CD8-positive, alpha-beta memory T cell (primary cell): ENCODE results near the gene CROCC. TPM values are rescaled to one million over a fixed set of nuclear protein-coding genes. Genes with fewer than 3 reads are reported as not detected.

Experiments
- CTCF ChIA-PET: fragments of 350-600 bp; sonication (Branson Sonifier 250); formaldehyde crosslinking; loops from one replicate; lab custom pipeline; 2021; ENCODE audit warnings: antibody characterized with exemption; lab: Charles Lee
- POLR2A ChIA-PET: fragments of 350-600 bp; sonication (Branson Sonifier 250); formaldehyde crosslinking; loops from one replicate; lab custom pipeline; 2021; ENCODE audit warnings: antibody characterized with exemption; lab: Charles Lee
- DNase-seq, 5 donors: peaks; one replicate each; pipeline versions ENCODE4 v3.0.0 to v3.0.0-alpha.2; 2020 to 2022; ENCODE audit warnings: mixed read lengths in 1 of 5
- H3K27ac ChIP-seq: one replicate; pipeline ENCODE4 v1.7.0; 2013; ENCODE audit warnings: low read depth, mild to moderate bottlenecking, low read length, moderate library complexity
- H3K27me3 ChIP-seq: 2 replicates; pipeline ENCODE4 v1.7.0; 2013; ENCODE audit warnings: low read length, mild to moderate bottlenecking; ENCODE audit not compliant: insufficient read depth, poor library complexity, severe bottlenecking
- H3K36me3 ChIP-seq: 2 replicates; pipeline ENCODE4 v1.7.0; 2013; ENCODE audit warnings: mild to moderate bottlenecking, low read length, moderate library complexity; ENCODE audit not compliant: insufficient read depth
- H3K4me1 ChIP-seq: 2 replicates; pipeline ENCODE4 v1.7.0; 2013; ENCODE audit warnings: mild to moderate bottlenecking, low read length, moderate library complexity; ENCODE audit not compliant: insufficient read depth
- H3K4me3 ChIP-seq: 2 replicates; pipeline ENCODE4 v1.7.0; 2013; ENCODE audit warnings: mild to moderate bottlenecking, low read length
- H3K9me3 ChIP-seq: 2 replicates; pipeline ENCODE4 v1.7.0; 2013; ENCODE audit warnings: mild to moderate bottlenecking, low read length
- H3K27ac Mint-ChIP-seq, 8 donors: one replicate each; pipeline ENCODE4 v1.8.0; 2020 to 2021; ENCODE audit warnings: mixed read lengths in 8 of 8, mild to moderate bottlenecking in 6 of 8, inconsistent platforms in 3 of 8, moderate library complexity in 3 of 8
- H3K27me3 Mint-ChIP-seq, 2 donors: one replicate each; pipeline ENCODE4 v1.8.0; 2020 to 2021; ENCODE audit warnings: mixed read lengths in 2 of 2, mild to moderate bottlenecking in 1 of 2, moderate library complexity in 1 of 2
- H3K36me3 Mint-ChIP-seq, 3 donors: one replicate each; pipeline ENCODE4 v1.8.0; 2020 to 2021; ENCODE audit warnings: mixed read lengths in 3 of 3, inconsistent platforms in 1 of 3, mild to moderate bottlenecking in 1 of 3
- H3K4me1 Mint-ChIP-seq, 3 donors: one replicate each; pipeline ENCODE4 v1.8.0; 2020 to 2021; ENCODE audit warnings: mixed read lengths in 3 of 3, inconsistent platforms in 1 of 3, mild to moderate bottlenecking in 1 of 3
- H3K4me3 Mint-ChIP-seq, 7 donors: one replicate each; pipeline ENCODE4 v1.8.0; 2020 to 2021; ENCODE audit warnings: mixed read lengths in 7 of 7, mild to moderate bottlenecking in 6 of 7, moderate library complexity in 4 of 7, inconsistent platforms in 2 of 7
- H3K9me3 Mint-ChIP-seq, 5 donors: one replicate each; pipeline ENCODE4 v1.8.0; 2020 to 2022; ENCODE audit warnings: mixed read lengths in 5 of 5, mild to moderate bottlenecking in 3 of 5, moderate library complexity in 2 of 5, inconsistent platforms in 1 of 5
- polyA plus RNA-seq: library from polyadenylated mRNA; unstranded; fragments of 300-500 nt; fragmentation: Illumina TruSeq; gene quantifications from one replicate; pipeline ENCODE4 v1.2.3, GENCODE V29; 2021
- total RNA-seq, 2 experiments: library from RNA; stranded (reverse); gene quantifications; one replicate each; pipeline ENCODE4 v1.2.3, GENCODE V29; 2021

CROCC gene
- total and polyA plus RNA-seq, 3 experiments from 2014 or later = 6.9 to 30.1 (median 25.6) TPM

GRCh38 chr1:16924216-16924918, 2.6 kb downstream of the CROCC start:
- Mint-ChIP-seq H3K27ac (peak overlapping the region in 1 of 8 donors; percentile 93), H3K4me1 (peaks cover 32 to 57% (median 33%) of the 10 kb centered on the region in 3 donors), H3K27me3 (no peaks in the 10 kb centered on the region), H3K4me3 (no peak overlapping the region), H3K36me3 (peaks cover 0 to 10% (median 0%) of the 10 kb centered on the region in 3 donors), H3K9me3 (no peaks in the 10 kb centered on the region)
- Histone ChIP-seq H3K27ac (no peak overlapping the region), H3K4me3 (no peak overlapping the region), H3K36me3 (no peaks in the 10 kb centered on the region), H3K4me1 (peaks cover 10% of the 10 kb centered on the region), H3K27me3 (no peaks in the 10 kb centered on the region), H3K9me3 (no peaks in the 10 kb centered on the region)
- DNase-seq = no peak
- POLR2A ChIA-PET = interaction anchor here (0.6 kb wide), 1 partner anchor 1227 kb away, joined by 3 read pairs; no protein-coding TSS in a partner anchor
- CTCF ChIA-PET = no interaction called here

- no peak overlapping the region for H3K4me3 ChIP-seq
- no peaks in the 10 kb centered on the region for H3K9me3 Mint-ChIP-seq
- no peaks in the 10 kb centered on the region for H3K27me3 Mint-ChIP-seq
- no peak overlapping the region for H3K4me3 Mint-ChIP-seq
- H3K4me1 Mint-ChIP-seq = peaks cover 32 to 57% (median 33%) of the 10 kb centered on the region in 3 donors
- no peaks in the 10 kb centered on the region for H3K9me3 ChIP-seq
- H3K27ac Mint-ChIP-seq = peak overlapping the region in 1 of 8 donors; percentile 26
- ChIA-PET POLR2A (interaction anchor here (1.3 kb wide), 1 partner anchor 20 kb away, joined by 3 read pairs; no protein-coding TSS in a partner anchor), CTCF (interaction anchor here (1.1 kb wide), 1 partner anchor 35 kb away, joined by 3 read pairs; no protein-coding TSS in a partner anchor)
- H3K36me3 Mint-ChIP-seq = peaks cover 0 to 10% (median 0%) of the 10 kb centered on the region in 3 donors
- H3K27ac ChIP-seq = no peak overlapping the region
- DNase-seq = no peak
- peaks cover 10% of the 10 kb centered on the region for H3K4me1 ChIP-seq
- no peaks in the 10 kb centered on the region for H3K36me3 ChIP-seq
- no peaks in the 10 kb centered on the region for H3K27me3 ChIP-seq
Measured at GRCh38 chr1:16924919-16925477, 3.3 kb downstream of the CROCC start.

DNA sequence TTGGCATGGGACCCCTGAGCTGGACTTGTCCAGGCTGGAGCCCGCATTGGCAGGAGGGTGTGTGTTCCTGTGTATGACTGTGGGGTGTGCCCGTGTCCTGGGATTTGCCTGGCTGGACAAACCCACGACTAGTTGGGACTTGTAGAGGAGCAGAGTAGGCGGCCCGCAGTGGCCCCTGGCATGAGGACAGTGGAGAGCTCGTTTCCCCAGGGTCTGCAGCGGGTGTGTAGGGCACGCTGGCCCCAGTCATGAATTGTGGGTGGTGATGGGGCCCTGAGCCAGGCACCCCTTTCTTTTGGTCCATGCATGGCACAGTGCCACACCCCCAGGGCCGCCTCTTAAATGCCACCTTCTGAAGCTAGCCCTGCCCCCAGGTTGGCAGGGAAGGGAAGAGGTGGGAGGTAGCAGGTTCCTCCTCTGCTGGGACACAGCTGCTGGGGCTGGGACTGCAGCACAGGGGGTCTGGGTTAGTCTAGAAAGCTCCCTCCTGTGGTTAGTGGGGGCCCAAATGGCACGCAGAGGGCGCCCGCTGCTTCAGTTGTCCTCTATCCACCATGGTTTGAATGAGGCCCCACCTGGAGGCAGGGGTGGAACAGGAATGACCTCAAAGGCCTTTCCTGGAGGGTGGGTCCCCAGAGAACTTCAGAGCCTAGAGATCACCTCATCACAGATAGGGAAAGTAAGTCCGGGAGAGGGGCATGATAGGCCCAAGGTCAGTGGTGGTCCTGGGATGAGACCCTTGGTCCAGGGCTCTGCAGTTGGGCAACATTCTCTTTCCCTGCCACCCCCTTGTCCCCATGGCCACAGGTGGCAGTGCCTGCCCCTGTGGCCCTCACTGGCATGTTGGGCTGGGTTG, 4.1 kb downstream of the CROCC start:
- CTCF ChIA-PET = interaction anchor here (1.1 kb wide), 1 partner anchor 35 kb away, joined by 3 read pairs; no protein-coding TSS in a partner anchor
- Histone ChIP-seq H3K27ac (no peak overlapping the region), H3K4me1 (peaks cover 10% of the 10 kb centered on the region), H3K36me3 (no peaks in the 10 kb centered on the region), H3K9me3 (no peaks in the 10 kb centered on the region), H3K4me3 (no peak overlapping the region), H3K27me3 (no peaks in the 10 kb centered on the region)
- Mint-ChIP-seq H3K27me3 (no peaks in the 10 kb centered on the region), H3K27ac (peak overlapping the region in 2 of 8 donors; percentile 33 to 68), H3K4me3 (peak overlapping the region in 1 of 7 donors; percentile 72), H3K36me3 (peaks cover 0 to 18% (median 0%) of the 10 kb centered on the region in 3 donors), H3K9me3 (no peaks in the 10 kb centered on the region), H3K4me1 (peaks cover 30 to 52% (median 32%) of the 10 kb centered on the region in 3 donors)
- POLR2A ChIA-PET = interaction anchor here (1.3 kb wide), 1 partner anchor 21 kb away, joined by 3 read pairs; no protein-coding TSS in a partner anchor
- no peak for DNase-seq

- H3K9me3 Mint-ChIP-seq = no peaks in the 10 kb centered on the region
- Histone ChIP-seq H3K4me1 (peaks cover 10% of the 10 kb centered on the region), H3K36me3 (no peaks in the 10 kb centered on the region), H3K27ac (no peak overlapping the region), H3K9me3 (no peaks in the 10 kb centered on the region), H3K4me3 (no peak overlapping the region), H3K27me3 (no peaks in the 10 kb centered on the region)
- POLR2A ChIA-PET = no interaction called here
- CTCF ChIA-PET = no interaction called here
- peaks cover 0 to 25% (median 2%) of the 10 kb centered on the region in 3 donors for H3K36me3 Mint-ChIP-seq
- H3K4me1 Mint-ChIP-seq = peaks cover 23 to 45% (median 25%) of the 10 kb centered on the region in 3 donors
- H3K27me3 Mint-ChIP-seq = no peaks in the 10 kb centered on the region
- H3K27ac Mint-ChIP-seq = peak overlapping the region in 1 of 8 donors; percentile 51
- DNase-seq = no peak
- H3K4me3 Mint-ChIP-seq = no peak overlapping the region
Measured at GRCh38 chr1:16926491-16927073, 4.9 kb downstream of the CROCC start.

- H3K36me3 Mint-ChIP-seq = peaks cover 0 to 28% (median 2%) of the 10 kb centered on the region in 3 donors
- H3K27ac Mint-ChIP-seq = peak overlapping the region in 2 of 8 donors; percentile 5 to 85
- H3K27me3 ChIP-seq = no peaks in the 10 kb centered on the region
- peaks cover 17 to 38% (median 19%) of the 10 kb centered on the region in 3 donors for H3K4me1 Mint-ChIP-seq
- ChIA-PET POLR2A (no interaction called here), CTCF (no interaction called here)
- H3K9me3 Mint-ChIP-seq = no peaks in the 10 kb centered on the region
- no peaks in the 10 kb centered on the region for H3K9me3 ChIP-seq
- no peak overlapping the region for H3K4me3 ChIP-seq
- no peak overlapping the region for H3K4me3 Mint-ChIP-seq
- DNase-seq = no peak
- H3K4me1 ChIP-seq = peaks cover 4% of the 10 kb centered on the region
- H3K27ac ChIP-seq = no peak overlapping the region
- H3K36me3 ChIP-seq = no peaks in the 10 kb centered on the region
- no peaks in the 10 kb centered on the region for H3K27me3 Mint-ChIP-seq
Measured at GRCh38 chr1:16927256-16927655, 5.5 kb downstream of the CROCC start.

DNA sequence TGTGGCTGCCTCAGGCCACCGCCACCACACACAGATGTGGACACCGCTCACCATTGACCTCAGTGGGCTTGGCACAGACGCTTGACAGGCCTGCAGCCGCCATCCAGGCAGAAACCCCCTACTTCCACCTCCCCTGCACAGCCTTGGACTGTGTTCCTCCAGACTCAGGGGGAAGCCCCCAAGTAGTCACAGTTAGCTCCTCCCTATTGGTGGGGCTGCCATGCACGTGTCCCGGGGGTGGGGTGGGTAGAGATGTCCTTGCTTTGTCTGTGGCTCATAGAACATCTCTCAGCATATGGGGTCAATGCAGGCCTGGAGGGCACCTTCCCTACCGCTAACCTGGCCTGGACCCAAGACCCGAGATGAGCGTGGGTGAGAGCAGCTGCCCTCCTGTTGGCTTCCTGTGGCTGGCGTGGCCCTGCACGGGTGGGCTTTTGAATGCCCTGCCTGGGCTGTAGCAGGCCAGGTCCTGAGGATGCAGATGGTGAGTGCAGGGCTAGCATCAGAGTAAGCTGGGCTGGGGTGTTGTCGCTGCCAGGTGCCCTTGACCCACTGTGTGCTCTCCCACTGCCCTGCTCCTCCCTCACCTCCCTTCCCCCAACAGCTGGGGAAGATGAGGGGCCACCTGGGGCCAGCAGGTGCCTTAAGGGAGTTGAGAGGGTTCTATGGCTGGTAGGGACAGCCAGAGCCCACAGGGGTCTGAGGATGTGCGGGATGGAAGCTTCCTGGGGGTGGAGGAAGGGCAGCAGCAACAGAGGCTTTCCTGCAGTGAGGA, 6.2 kb downstream of the CROCC start:
- ChIA-PET CTCF (no interaction called here), POLR2A (no interaction called here)
- no peak for DNase-seq
- Mint-ChIP-seq H3K36me3 (peaks cover 0 to 33% (median 2%) of the 10 kb centered on the region in 3 donors), H3K9me3 (no peaks in the 10 kb centered on the region), H3K27ac (no peak overlapping the region), H3K4me1 (peaks cover 11 to 32% (median 13%) of the 10 kb centered on the region in 3 donors), H3K27me3 (no peaks in the 10 kb centered on the region), H3K4me3 (no peak overlapping the region)
- no peaks in the 10 kb centered on the region for H3K27me3 ChIP-seq
- H3K4me1 ChIP-seq = no peaks in the 10 kb centered on the region
- no peak overlapping the region for H3K27ac ChIP-seq
- H3K9me3 ChIP-seq = no peaks in the 10 kb centered on the region
- H3K36me3 ChIP-seq = no peaks in the 10 kb centered on the region
- H3K4me3 ChIP-seq = no peak overlapping the region
